Measurements from ENCODE around the gene KCTD3.

- TF ChIP-seq, protein P1, sequence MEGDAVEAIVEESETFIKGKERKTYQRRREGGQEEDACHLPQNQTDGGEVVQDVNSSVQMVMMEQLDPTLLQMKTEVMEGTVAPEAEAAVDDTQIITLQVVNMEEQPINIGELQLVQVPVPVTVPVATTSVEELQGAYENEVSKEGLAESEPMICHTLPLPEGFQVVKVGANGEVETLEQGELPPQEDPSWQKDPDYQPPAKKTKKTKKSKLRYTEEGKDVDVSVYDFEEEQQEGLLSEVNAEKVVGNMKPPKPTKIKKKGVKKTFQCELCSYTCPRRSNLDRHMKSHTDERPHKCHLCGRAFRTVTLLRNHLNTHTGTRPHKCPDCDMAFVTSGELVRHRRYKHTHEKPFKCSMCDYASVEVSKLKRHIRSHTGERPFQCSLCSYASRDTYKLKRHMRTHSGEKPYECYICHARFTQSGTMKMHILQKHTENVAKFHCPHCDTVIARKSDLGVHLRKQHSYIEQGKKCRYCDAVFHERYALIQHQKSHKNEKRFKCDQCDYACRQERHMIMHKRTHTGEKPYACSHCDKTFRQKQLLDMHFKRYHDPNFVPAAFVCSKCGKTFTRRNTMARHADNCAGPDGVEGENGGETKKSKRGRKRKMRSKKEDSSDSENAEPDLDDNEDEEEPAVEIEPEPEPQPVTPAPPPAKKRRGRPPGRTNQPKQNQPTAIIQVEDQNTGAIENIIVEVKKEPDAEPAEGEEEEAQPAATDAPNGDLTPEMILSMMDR (conservative IDR thresholded peaks at IDR 0.05; ENCODE audit: low read length): no peak
- TF ChIP-seq EZH2phosphoT487 (IDR thresholded peaks at IDR 0.05; ENCODE audit: borderline replicate concordance): no peak
Measured at GRCh38 chr1:215660259-215660658, 93.2 kb downstream of the KCTD3 start.

All from Loucy (cell line).